OCI-LY1 (cell line): ENCODE results near the gene CDH23.

Experiments
- EZH2 ChIP-seq: fragments of 200-600 bp; sonication (generic), shearing (Covaris generic); IDR thresholded peaks from 2 replicates; pipeline ENCODE4 v1.8.0; 2017; ENCODE audit warnings: borderline replicate concordance, mixed run types, mild to moderate bottlenecking, antibody characterized with exemption, low read length, moderate library complexity, mixed read lengths
- TF ChIP-seq, protein P1 (sequence below): fragments of 200-600 bp; sonication (generic), shearing (Covaris generic); IDR thresholded peaks from 2 replicates; pipeline ENCODE4 v1.5.1; 2017; ENCODE audit warnings: mild to moderate bottlenecking, antibody characterized with exemption, low read length, moderate library complexity, mixed read lengths

GRCh38 chr10:71582506-71583475 lies 186.1 kb downstream of the CDH23 start:
- TF ChIP-seq, protein P1, sequence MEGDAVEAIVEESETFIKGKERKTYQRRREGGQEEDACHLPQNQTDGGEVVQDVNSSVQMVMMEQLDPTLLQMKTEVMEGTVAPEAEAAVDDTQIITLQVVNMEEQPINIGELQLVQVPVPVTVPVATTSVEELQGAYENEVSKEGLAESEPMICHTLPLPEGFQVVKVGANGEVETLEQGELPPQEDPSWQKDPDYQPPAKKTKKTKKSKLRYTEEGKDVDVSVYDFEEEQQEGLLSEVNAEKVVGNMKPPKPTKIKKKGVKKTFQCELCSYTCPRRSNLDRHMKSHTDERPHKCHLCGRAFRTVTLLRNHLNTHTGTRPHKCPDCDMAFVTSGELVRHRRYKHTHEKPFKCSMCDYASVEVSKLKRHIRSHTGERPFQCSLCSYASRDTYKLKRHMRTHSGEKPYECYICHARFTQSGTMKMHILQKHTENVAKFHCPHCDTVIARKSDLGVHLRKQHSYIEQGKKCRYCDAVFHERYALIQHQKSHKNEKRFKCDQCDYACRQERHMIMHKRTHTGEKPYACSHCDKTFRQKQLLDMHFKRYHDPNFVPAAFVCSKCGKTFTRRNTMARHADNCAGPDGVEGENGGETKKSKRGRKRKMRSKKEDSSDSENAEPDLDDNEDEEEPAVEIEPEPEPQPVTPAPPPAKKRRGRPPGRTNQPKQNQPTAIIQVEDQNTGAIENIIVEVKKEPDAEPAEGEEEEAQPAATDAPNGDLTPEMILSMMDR = no peak
- TF ChIP-seq EZH2 = no peak
